OCI-LY1 (cell line): ENCODE results near the gene PTCD1.
"Not testable (repeated sequence)": the region's sequence is repeated elsewhere in the genome, so short reads cannot be mapped to it uniquely, and the experiment has no call there.

ENCODE experiments used
- CTCF ChIP-seq: fragments of 200-600 bp; sonication (generic), shearing (Covaris generic); IDR thresholded peaks from 2 replicates; pipeline ENCODE4 v1.5.1; 2017; ENCODE audit warnings: mild to moderate bottlenecking, antibody characterized with exemption, low read length, moderate library complexity, mixed read lengths
- EZH2 ChIP-seq: fragments of 200-600 bp; sonication (generic), shearing (Covaris generic); IDR thresholded peaks from 2 replicates; pipeline ENCODE4 v1.8.0; 2017; ENCODE audit warnings: borderline replicate concordance, mixed run types, mild to moderate bottlenecking, antibody characterized with exemption, low read length, moderate library complexity, mixed read lengths

- not testable (repeated sequence) for TF ChIP-seq CTCF, EZH2
These were observed 51.4 kb downstream of the PTCD1 start for GRCh38 chr7:99387239-99387635.
